Left hindlimb (tissue), 1 donor: ENCODE results near the gene RAP1GAP2.
"Not testable (repeated sequence)": the region's sequence is repeated elsewhere in the genome, so short reads cannot be mapped to it uniquely, and the experiment has no call there.

Experiments used
- DNase-seq: peaks from one replicate; pipeline ENCODE4 v3.0.0-alpha.2; 2018

Gene RAP1GAP2

DNA sequence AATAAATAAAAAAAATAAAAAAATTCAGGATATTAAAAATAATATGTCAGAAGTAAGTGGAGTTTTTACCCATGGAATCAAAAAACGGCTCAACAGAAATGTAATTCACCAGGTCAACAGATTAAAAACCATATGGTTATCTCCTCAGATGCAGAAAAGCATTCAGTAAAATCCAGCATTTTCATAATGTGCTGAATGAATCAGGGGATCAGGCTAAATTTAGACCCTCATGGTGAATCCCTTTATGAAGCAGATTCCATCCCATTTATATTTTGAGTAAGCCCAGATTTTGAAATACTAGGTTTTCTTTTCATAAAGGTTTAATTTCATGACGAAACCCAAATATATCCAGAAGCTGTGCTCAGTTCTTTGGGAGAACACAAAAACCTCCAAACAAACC lies 182.8 kb downstream of the RAP1GAP2 start:
- no peak for DNase-seq

DNA sequence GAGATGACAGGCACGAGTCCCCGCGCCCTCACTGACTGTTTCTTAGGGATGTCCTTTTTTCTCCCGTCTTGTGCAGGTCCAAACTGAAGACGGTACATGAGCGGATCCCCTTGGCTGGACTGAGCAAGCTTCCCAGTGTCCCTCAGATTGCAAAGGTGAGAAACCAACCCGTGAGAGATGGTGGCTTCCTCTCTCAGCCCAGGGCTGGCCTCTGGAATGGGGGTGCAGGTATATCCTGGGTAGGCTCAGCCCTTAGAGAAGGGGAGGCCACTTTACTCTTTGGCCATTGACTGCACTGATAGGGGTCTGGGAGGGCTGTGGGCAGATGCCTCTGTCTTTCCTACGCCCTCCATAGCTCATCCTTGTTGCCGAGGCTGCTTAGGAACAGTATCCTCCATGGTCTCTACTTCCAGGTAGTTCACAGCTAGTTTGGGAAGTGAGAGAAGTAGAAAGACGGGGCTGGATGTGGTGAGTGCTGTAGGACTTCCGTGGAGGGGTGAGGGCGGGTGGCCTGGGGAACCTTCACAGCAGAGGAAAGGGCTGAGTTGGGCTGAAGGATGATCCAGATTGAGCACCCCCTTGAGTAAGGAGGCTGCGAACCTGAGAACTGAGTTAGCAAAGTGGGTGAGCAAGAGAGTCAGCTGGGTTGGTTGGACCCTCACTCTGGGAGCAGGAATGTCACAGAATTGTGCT lies 184.1 kb downstream of the RAP1GAP2 start:
- no peak for DNase-seq

DNA sequence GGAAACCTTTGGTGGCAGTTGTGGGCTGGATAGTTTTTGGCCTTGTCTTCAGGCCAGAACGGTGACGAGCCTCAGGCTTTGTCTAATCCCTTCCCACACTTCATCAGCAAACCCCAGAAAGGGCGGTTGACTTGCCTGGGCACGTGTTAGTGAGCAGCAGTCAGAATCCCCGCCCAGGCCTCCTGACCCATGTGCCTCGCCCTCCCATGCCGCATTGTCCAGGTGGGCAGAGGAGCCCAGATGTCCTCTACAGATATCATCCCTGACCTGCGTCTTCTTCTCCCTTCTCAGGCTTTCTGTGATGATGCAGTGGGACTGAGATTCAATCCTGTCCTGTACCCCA lies 184.6 kb downstream of the RAP1GAP2 start:
- DNase-seq = no peak

DNA sequence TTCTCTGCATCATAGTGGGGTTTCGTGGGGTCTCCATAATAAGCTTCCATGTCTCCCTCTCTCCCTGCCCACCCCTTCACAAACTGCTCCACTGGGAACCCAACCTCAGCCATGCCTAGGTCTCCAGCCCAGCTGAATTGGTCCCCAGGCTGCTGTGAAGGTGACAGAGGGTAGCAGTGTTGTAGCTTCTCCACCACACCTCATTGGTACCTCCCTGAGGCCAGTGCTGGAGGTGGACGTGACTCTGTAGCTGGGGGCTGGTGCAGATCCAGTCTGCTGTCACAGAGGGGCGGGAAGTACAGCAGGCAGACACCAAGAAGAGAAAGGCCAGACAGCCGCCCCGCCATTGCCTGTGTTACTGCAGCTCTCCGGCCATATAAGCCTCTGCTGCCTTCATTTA lies 185.1 kb downstream of the RAP1GAP2 start:
- DNase-seq = no peak

DNA sequence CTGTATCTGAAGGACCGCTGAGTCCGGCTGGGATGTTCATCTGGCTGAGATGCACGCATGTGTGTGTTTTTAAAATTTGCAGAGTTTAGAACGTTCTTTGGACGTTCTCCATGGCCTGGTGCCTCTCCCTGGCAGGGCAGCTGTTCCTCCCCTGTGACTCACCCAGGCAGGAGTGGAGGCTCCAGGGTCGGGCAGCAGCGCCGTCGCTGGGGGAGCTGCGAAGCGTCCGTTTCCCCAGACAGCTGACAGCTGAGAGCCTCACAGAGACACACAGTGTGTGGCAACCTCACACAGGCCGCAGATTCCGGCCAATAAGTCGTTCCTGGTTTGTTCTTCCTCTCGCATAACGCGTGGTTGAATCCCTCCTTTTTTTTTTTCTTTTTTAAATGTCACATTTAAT lies 186.6 kb downstream of the RAP1GAP2 start:
- DNase-seq = peak; percentile 86

DNA sequence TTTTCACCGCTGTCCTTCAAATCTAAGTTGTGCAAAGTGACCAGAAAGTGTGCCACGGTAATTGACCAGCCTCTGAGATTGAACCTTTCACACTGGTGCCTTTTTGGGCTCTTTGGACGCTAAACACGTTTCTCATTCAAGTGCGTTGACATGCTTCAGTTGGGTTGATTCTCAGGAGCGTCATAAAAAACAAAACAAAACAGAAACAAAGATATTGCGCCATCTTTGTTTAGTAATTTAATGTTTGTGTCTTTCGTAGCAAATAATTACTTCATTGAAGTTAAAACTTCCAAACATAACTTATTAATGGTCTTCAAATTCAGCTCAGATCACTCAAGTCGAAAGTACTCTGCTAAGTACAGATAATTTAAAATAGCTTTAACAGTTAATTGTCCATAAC lies 187.0 kb downstream of the RAP1GAP2 start:
- no peak for DNase-seq

DNA sequence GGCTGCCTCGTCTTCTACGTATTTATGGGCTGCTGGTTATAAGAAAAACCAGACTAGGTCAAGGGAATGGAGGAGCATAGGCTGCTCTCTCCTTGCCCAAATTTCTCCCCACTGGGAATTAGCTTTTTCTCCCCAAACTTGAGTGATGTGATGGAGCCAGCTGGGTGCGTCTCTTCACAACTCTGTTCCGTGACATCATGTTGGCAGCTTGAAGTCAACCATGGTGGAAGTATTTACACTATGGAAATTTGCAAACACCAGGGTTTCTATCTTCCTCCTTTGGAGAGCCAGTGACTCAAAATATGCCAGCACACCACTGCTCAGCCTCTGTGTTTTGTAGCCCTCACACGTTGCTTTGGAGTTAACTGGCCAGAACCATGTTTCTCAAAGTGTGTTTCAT lies 189.1 kb downstream of the RAP1GAP2 start:
- no peak for DNase-seq

DNA sequence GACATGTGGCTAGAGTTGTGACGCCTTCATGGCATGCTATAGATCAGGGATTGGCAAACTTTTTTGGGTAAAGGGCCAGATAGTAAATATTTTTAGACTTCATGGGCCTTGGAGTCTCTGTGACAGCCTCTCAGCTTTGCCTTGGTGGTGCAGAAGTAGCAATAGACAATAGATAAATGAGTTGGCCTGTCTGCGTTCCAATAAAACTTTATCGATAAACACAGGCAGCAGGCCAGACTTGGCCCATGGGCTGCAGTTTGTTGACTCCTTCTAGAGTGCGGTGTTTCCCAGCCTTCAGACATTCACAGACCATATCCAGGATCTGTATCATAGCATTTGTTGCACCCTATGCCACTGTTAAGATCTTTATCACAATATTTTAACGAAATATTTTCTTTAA lies 190.7 kb downstream of the RAP1GAP2 start:
- no peak for DNase-seq

DNA sequence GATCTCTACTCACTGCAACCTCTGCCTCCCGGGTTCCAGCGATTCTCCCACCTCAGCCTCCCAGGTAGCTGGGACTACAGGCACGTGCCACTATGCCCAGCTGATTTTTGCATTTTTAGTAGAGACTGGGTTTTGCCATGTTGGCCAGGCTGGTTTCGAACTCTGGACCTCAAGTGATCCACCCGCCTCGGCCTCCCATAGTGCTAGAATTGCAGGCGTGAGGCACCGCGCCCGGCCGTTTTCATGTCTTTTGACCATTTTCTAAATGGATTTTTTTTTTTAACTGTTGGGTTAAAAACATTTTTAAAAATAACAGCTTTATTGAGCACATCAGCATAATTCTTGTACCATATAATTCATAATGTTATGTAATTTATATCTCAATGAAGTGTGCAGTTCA lies 193.2 kb downstream of the RAP1GAP2 start:
- not testable (repeated sequence) for DNase-seq

DNA sequence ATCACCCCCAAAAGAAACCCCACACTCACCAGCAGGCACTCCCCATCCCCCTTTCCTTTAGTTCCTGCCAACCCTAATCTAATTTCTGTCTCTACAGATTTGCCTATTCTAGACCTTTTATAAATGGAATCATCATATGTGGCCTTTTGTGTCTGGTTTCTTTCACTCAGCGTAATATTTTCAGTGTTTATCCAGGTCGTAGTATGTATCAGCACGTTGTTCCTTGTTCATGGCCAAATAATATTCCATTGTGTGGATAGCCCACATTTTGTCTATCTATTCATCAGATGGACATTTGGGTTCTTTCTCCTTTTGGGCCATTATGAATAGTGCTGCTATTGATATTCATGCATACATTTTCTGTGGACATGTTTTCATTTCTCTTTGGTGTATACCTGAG lies 193.6 kb downstream of the RAP1GAP2 start:
- no peak for DNase-seq

DNA sequence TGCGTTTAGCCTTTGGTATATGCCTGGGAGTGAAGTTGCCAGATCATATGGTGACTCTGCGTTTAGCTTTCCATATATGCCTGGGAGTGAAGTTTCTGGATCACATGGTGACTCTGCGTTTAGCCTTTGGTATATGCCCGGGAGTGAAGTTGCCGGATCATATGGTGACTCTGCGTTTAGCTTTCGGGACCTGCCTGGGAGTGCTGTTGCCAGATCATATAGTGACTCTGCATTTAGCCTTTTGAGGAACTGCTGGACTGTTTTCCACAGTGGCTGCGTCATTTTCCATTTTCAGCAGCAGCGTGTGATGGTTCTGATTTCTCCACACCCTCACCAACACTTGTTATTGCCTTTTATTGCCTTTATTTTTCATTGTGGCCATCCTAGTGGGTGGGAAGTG lies 194.2 kb downstream of the RAP1GAP2 start:
- DNase-seq = no peak

DNA sequence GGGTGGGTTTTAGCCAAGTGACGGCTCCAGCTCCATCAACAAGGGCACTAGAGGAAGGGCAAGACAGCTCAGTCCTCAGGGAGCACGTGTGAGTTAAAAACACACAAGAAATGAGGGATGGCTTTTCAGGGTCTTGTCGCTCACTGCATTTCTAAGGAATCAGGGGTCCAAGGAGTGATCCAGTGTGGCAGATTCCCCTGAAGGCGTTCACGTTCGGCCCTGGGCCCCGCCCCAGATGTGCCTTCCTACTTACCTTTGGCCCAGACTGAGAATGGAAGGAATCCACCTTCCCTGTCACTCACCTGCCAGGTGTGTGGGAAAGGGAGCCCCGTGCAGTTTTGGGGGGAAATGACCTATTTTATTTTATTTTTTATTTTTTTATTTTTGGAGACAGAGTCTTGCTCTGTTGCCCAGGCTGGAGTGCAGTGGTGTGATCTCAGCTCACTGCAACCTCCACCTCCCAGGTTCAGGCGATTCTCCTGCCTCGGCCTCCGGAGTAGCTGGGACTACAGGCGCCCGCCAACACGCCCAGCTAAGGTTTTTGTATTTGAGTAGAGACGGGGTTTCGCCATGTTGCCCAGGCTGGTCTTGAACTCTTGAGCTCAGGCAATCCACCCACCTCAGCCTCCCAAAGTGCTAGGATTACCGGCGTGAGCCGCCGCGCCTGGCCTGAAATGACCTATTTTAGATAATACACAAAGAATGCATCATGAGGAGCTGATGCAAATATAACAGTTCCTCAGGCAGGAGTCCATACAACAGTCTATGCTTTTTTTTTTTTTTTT lies 195.3 kb downstream of the RAP1GAP2 start:
- not testable (repeated sequence) for DNase-seq

DNA sequence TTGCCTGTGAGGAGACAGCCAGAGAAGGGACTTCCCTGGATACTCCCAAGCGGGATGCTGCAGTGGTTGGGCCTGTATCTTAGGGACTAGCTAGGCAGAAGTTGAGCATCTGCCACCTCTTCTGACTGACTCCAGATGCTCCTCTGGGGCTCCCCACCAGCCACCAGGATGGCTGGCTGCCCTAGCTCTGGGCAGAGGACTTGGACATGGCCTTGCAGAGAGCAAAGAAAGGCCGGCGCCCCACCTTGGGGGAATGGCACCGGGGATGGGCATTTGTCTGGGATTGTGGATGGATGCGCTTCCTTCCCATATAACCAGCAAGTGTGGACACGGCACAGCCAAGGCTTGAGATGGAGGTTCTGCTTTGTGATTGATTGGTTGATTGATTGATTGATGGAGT lies 198.2 kb downstream of the RAP1GAP2 start:
- no peak for DNase-seq

DNA sequence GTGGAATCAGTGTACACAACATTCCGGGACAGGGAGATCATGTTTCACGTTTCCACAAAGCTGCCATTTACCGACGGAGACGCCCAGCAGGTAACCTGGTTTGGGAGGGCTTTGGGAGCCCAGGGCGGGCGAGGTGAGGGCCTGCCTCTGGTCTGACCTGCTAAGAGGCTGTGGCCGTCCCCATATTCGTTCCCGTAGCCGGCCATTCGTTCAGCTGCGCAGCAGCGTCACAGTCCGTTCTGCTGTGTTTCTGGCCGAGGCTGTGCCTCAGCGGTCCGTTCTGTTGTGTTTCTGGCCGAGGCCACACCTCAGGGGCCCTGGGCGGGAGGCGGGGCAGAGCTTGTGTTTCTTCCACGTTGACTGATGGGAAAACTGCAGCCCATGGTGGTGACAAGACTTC lies 199.1 kb downstream of the RAP1GAP2 start:
- no peak for DNase-seq

DNA sequence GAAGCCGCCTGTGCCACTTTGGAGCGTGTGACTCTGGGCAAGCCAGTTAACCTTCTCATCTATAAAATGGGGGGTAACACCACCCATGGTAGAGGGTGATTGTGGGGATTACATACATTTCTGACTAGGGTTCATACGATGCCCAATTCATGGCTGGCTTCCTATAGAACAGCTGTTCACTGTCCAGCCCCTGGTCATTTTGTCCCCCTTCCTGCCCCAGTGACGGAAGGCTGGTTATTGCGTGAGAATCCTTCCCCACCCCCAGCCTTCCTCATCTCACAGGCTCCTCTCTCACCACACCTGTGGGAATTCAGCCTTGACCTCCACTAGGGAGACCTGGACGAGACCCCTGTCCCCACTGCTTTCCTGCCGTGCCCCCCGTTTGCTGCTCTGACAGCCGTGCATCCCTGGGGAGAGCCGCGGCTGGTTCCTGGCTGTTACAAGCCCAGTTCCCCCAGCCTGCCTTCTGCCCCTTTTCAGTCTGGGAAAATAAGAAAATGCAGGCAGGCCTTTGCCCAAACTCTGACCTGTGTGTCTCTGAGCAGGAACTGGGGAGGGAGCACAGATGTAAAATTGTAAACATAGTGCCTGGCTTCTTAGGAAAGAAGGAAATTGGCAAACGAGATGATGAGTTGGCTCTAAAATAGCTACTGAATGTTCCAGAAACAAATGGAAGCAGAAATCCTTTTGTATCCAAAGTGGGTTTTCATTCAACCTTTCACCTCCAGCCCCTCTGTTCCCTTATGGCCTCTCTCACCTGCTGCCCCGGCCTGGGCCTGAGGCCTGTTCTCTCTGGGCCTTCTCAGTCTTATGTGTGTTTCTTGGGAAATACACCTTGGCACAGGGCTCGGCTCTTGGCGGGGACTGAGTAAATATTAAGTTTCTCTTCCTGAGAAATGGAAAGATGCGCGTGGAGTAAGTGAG lies 199.9 kb downstream of the RAP1GAP2 start:
- no peak for DNase-seq

DNA sequence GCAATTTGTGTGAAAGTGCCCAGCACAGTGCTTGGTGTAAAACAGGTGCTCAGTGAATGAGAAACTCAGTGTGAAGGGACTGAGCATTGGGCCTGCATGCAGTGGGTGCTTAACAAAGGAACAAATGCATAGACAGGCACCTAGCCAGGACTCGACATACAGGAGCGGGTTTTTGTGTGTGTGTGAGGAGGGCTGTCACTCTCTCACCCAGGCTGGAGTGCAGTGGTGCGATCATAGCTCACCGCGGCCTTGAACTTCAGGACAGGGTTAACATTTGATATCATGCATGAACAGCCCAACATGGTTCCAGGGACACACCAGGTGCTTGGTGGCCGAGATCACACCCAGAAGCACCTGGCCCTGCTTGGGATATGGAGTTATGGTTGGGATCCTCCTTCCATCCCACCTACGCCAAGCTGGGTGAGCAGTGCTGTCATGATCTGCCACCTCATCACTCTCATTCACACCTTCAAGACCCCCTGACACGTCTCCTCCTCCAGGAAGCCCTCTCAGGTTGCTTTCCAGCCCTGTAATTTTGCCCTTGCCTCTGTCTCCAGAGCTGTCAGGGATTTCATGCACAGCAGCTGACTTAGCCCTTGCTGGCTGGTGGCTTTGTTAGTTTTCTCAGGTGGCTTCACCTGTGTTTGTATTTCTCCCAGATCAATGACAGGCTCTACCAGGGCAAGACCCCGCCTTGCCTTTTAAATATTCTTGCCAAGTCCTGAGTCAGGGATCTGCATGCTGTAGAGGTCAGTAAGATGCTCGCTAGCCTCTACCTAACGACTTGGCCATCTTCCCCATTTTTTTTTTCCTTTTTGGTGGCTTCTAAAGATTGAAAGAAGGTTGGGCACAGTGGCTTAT lies 200.8 kb downstream of the RAP1GAP2 start:
- no peak for DNase-seq

DNA sequence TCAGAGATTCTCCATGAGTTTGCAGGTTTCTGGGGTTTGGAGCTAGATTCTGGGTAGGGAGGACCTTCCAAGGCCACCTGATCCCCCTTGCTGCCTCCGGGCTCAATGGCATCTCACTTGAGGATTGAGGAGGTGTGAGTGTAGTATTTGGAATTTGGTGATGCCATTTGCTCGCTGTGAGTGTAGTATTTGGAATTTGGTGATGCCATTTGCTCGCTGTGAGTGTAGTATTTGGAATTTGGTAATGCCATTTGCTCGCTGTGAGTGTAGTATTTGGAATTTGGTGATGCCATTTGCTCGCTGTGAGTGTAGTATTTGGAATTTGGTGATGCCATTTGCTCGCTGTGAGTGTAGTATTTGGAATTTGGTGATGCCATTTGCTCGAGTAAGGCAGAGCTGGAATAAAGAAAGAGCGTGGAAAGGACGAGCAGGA lies 202.2 kb downstream of the RAP1GAP2 start:
- not testable (repeated sequence) for DNase-seq

DNA sequence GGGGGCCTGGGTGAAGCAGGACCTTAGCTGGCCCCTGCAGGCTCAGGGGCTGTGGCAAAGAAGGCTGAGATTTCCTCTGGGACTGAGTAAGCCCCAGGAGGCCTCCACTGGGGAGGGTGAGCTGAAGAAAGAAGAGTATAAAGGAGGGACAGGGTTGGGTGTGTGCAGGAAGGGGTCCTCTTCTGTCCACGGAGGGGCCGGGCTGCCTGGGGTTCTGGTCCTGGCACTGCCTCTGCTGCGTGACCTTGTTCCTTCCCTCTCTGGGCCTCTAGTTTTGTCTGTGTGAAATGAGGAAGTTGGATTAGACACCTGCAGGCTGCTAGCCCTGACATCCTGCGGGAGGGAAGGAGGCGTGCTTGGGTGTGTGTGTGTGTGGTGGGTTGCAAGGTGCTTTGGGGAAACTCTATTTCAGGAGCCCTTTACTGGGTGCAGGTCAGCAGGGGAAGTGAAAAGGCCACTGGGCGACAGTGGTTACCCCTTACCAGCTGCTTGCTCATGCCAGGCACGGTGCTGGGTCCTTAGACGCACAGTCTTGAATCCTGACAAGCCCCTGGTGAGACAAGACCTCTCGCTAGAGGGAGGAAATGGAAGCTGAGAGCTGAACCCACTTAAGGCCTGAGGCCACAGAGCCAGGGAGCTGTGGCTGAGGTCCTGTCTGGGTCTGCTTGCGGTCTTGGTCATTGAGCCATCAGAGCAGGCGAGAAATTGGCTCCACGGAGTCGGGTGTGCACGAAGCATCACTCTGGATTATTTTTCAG lies 206.5 kb downstream of the RAP1GAP2 start:
- DNase-seq = no peak

DNA sequence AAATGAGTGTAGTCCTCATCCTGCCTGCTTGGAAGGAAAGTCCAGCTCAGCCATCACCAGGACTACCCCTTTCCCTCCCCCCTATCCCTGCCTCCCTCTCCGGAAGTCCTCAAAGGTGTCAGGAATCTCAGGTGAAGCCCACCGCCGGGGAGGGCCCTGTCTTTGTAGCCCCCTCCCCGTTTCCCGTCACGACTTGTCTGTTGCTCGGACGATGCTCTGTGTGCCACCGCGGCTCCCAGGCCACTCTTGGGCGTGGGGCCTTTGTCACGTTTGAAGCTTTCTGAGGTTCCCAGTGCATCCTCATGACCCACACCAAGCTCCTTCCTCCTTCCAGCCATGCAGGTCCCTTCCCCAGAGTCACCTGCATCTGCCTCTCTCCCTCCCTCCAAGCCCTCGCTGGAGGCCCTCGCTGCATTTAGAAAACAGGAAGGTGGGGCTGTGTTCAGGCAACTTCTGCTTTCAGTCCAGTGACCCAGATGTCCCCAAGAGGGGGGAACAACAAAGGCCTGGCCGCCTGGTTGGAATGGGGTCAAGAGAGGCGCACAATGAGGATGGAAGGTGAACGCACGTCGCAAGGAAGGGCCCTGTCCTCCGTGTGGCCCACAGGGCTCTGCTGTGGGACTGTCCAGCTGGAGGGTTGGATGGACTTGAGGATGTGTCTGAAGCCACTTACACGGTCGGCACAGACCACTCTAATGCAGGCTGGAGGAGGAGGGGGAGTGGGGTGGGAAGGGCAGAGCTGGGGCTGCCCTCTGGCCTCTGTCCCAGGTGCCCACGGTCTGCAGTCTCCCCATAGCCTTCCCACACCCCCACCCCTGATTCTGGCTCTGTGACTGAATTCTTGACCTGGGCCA lies 207.3 kb downstream of the RAP1GAP2 start:
- peak; percentile 47 for DNase-seq

DNA sequence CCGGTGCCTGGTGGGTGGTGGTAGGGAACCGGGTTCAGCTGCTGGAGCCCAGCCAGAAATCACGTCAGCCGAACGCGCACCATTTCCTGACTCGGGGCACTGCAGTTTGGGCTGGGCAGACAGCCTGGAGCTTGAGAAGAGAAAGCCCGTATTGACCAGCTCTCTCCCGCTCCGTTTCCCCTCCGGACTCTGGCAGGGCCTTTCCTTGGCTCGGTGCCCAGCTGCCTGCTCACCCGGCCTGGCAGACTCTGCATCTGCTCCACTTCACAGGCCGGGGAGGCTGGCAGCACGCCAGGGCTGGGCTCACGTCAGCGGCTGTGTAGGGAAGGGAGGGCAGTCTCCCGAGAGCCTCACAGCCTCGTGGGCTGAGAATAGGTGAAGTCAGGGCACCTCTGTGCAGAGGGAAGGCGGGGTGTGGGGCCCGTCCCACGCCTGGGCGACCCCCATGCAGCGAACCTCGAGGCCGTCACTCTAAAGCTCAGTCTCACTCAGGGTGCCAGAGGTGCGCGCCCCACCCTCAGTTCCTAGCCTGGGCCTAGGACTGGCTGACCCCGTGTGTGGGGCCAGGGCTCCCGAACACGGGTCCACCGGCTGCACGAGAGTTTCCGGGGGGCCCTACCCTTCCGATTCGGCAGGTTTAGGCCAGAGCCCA lies 208.0 kb downstream of the RAP1GAP2 start:
- DNase-seq = peak; percentile 97
